ENCODE results near the gene PPP3CB.
"Not testable (repeated sequence)": the region's sequence is repeated elsewhere in the genome, so short reads cannot be mapped to it uniquely, and the experiment has no call there.

PPP3CB gene

DNA sequence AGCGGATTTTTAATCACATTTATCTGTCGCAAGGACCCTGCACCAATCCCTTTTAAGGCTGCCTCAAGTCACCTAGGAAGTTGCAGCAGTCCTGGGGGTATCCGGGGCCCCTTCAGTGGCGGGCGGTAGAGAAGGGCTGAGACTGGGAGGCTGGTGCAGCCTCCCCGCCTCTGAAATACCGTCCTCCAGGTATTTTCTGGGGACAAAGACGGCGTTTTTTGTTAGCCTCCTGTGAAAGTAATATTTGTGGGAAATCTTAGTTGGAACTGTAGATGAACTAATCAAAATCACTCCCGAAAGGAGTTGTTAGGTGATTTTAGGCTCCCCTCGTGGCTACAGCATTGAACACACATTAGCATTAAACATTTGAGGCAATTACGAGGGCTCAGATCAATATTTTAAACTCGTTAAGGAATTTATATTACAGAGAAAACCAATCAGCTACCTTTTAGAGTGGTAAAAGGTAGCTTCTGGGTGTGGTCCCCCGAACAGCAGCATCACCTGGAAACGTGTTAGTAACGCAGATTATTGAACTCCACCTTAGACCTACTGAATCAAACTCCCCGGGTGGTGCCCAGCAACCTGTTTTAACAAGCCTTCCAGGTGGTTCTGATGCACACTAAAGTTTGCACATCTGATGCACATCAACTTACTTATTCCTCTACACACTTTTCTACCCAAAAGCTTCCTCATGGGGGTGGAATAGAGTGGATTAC is 81.4 kb downstream of the PPP3CB start:
- DNase-seq (ENCODE audit: low read depth) = no peak

DNA sequence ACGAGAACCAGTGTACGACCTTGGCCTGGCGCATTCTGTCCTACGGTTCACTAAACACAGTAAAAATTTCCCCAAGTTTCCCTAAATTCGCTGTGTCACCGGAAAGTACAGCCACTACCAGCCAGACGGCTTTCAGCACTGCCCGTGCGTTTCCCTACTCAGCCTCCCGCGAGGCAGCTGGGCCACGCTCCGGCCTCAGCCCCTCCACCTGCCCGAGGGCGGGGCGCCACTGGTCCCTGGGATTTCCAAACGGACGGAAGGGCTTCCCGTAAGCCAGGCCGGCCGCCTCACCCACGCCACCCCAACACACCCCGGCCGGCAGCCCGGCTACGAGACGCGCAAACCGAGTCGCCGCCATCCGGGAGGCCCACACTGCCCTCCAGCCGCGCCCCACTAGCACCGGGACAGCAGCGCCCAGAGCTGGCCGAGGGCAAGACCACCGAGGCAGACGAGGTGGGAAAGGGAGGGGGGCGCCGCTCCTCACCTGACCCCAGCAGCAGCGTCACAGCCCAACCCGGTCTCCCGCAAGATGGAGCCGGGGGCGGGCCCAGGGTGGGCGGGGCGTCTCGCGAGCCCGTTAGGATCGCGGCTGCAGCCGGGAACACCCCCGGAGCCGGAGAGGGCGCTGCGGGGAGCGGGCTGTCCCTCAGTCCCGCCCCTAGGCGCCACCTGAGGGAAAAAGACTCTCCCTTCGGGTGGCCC is 82.1 kb downstream of the PPP3CB start, which contains the start of gene ANXA7:
Gene ANXA7, minus strand, starts transcription at position 531 of the 702 bp plus-strand sequence. CDS start 13,202 bp downstream, outside the sequence.
- peak; percentile 31 for DNase-seq (ENCODE audit: low read depth)

DNA sequence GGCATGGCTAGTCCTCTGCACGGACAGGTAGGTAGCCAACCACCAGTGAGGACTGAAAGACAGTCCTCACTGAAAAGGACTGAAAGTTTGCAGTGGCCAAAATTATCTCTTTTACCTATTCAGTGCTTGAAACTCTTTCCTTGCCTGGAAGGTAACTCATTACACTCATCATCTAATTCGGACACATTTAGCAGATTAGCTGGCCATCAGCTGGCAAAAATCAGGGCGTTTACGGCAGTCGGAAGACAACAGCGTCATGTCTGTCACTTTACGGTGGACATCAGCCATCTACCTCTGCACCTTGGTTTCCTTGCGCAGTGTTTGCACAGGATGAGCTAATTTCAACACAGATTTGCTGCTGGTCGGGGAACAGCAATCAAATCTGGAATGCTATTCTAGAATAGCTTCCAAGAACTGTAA is 82.7 kb downstream of the PPP3CB start:
- DNase-seq (ENCODE audit: low read depth) = no peak

DNA sequence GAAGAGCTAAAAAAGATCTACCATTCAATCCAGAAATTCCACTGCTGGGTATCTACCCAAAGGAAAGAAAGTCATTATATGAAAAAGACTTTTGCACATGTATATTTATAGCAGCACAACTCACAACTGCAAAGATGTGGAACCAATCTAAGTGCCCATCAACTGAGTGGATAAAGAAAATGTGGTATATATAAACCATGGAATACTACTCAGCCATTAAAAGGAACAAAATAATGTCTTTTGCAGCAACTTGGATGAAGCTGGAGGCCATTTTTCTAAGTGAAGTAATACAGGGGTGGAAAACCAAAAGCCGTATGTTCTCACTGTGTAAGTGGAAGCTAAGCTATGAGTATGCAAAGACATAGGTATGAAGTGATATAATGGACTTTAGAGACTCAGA is 84.9 kb downstream of the PPP3CB start:
- DNase-seq (ENCODE audit: low read depth) = no peak

DNA sequence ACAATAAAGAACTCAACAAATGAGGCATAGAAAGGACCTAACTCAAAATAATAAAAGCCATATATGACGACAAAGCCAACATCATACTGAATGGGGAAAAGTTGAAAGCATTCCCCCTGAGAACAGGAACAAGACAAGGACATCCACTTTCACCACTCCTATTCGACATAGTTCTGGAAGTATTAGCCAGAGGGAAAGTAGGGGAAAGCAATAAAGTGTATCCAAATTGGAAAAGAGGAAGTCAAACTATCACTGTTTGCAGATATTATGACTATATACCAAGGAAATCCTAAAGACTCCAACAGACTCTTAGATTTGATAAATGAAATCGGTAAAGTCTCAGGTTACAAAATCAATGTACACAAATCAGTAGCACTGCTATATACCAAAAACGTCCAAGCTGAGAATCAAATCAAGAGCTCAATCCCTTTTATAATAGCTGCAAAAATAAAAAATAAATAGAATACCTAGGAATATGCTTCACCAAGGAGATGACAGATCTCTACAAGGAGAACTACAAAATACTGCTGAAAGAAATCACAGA is 86.8 kb downstream of the PPP3CB start:
- no peak for DNase-seq (ENCODE audit: low read depth)

DNA sequence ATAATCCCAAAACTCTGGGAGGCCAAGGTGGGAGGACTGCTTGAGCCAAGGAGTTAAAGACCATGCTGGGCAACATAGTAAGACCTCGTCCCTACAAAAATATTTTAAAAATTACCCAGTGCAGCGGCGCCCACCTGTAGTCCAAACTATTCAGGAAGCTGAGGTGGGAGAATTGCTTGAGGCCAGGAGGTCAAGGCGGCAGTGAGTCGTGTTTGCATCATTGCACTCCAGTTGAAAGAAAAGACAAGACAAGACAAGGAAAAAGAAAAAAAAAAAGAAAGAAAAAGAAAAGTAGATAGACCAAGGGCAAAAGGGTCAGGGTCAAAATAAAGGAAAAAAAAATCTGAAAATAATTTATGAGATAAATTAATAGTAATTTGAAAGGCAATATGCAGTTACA is 87.8 kb downstream of the PPP3CB start:
- no peak for DNase-seq (ENCODE audit: low read depth)

DNA sequence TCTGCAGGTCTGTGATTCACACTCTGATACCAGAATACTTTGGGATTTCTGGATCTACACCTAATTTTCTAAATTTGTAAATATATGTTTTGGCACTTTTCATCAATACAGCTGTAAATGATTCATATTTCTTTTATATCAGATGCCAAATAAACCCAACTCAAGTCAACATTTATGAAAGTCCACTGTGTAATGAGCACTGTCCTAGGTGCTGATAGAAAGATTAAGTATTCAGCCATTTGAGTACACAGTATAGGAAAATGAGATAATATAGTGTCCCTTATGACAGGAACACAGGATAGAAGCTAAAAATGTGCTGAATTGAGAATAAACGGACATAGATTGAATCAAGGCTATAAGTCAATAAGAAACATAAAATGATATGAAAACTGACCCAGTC is 88.3 kb downstream of the PPP3CB start:
- DNase-seq (ENCODE audit: low read depth) = no peak

DNA sequence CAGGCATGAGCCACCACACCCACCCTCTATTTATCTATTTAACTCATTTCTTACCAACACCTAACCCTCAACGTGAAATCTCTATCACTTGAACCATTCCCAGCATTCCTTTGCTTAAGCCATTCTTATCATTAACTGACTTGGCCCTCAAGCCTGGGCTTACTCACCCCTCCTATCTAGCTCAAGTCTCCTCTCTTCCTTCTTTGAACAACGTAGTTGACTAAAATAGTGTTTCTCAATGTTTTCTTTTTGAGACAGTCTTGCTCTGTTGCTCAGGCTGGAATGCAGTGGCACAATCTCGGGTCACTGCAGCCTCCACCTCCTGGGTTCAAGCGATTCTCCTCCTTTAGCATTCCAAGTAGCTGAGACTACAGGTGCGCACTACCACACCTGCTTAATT is 89.0 kb downstream of the PPP3CB start:
- DNase-seq (ENCODE audit: low read depth) = no peak

DNA sequence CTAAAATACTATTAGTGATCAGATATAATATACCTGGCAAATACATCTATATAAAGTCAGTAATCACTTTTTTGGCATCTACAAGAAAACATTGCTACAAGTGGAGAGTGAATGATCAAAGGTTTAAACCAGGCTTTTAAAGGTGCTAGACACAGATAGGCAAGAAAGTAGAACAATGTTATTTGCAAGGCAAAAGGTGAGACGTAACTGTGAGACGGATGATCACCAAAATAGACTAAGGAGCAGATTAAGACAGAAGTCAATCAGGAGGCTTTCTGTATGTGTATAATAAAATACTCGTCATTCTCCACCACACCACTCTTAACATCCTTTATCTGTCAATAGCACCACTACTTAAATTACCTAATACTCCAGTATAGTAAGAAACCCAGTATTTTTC is 90.3 kb downstream of the PPP3CB start:
- no peak for DNase-seq (ENCODE audit: low read depth)

DNA sequence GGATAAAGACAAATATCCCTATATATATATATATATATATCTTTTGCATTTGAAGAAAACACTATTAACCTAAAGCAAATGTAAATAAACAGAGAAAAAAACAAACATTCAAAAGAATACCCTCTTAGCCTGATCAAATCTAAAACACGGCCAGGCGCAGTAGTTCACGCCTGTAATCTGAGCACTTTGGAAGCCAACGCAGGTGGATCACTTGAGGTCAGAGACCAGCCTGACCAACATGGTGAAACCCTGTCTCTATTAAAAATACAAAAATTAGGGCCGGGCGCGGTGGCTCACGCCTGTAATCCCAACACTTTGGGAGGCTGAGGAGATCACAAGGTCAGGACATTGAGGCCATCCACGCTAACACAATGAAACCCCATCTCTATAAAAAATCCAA is 91.1 kb downstream of the PPP3CB start:
- DNase-seq (ENCODE audit: low read depth) = no peak

DNA sequence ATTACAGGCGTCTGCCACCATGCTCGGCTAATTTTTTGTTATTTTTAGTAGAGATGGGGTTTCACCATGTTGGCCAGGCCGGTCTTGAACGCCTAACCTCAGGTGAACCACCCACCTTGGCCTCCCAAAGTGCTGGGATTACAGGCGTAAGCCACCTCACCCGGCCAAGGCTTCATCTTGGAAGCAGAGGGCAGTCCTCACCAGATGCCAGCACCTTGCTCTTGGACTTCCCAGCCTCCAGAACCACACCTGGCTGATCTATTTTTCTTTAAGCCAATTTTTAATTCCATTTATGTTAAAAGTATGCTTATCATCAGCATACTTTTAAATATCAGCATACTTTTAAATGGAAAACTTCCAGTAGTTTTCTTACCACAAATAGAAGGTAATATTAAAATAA is 94.2 kb downstream of the PPP3CB start:
- no peak for DNase-seq (ENCODE audit: low read depth)

DNA sequence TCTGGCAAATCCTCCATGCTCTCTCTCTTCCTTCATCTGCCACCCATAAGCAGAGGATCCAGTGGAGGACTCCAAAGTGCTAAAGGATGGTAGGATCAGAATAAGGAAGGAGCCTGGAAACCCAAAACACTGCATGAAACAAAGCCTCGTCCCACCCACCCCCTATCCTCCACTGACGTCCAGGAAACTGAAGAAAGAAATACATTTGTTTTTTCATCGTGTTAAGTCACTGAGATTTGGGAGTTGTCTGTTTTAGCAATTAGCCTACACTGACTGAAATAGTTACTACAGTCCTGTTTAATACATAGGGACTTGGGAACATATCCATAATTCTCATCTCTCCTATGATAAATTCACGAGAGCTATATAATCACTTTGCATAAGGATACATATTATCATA is 96.8 kb downstream of the PPP3CB start:
- no peak for DNase-seq (ENCODE audit: low read depth)

DNA sequence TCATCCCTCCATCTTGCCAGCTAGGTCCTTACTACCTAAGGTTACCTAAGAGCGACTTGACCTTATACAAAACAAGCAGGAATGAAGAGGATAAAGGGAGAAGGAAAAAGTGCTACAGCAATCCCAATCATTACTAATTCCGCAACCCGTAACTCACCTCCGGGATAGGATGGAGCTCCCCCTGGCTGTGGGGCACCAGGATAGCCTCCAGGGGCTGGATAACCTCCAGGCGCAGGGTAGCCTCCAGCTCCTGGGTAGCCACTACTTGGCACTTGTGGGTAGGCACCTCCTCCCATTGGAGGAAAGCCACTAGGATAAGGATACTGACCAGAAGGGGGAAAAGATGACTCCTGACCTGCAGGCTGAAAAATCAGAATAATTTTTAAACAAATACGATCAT is 97.8 kb downstream of the PPP3CB start:
- no peak for DNase-seq (ENCODE audit: low read depth)

DNA sequence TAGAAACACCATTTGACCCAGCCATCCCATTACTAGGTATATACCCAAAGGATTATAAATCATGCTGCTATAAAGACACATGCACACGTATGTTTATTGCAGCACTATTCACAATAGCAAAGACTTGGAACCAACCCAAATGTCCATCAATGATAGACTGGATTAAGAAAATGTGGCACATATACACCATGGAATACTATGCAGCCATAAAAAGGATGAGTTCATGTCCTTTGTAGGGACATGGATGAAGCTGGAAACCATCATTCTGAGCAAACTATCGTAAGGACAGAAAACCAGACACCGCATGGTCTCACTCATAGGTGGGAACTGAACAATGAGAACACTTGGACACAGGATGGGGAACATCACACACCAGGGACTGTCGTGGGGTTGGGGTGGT is 101.5 kb downstream of the PPP3CB start:
- DNase-seq (ENCODE audit: low read depth) = not testable (repeated sequence)

DNA sequence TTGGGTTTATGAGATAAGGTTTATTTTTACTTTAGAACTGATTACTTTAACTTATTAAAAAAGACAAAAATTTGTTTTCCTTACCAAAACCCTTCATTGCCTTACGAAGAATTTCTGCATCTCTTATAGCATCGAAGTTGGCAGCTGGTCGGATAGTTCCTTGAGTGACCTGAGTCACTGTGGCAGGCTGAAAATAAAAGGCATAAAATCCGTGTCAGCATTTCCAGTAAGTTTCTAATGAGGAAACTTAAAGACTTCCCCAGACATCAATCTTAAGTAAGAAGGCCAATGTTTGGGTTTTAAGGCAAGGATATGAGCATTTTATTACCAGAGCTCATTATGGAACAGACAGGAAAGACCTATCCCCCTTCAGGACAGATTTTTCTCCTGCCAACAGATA is 107.6 kb downstream of the PPP3CB start:
- no peak for DNase-seq (ENCODE audit: low read depth)

DNA sequence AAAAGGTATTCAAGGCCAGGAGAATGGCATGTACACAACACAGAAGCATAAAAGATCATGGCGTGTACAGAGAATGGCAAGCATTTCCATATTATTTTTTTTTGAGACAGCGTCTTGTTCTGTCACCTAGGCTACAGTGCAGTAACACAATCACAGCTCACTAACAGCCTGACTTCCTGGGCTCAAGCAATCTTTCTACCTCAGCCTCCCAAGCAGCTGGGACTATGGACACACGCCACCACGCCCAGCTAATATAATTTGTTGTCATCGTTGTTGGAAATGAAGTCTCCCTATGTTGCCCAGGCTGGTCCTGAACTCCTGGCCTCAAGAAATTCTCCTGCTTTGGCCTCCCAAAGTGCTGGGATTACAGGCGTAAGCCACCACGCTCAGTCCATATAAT is 109.2 kb downstream of the PPP3CB start:
- DNase-seq (ENCODE audit: low read depth) = no peak
